ENCODE results near the gene ITCH. TPM values are rescaled to one million over a fixed set of nuclear protein-coding genes. Genes with fewer than 3 reads are reported as not detected.
"Not testable (repeated sequence)": the region's sequence is repeated elsewhere in the genome, so short reads cannot be mapped to it uniquely, and the experiment has no call there.

The ITCH gene
- total RNA-seq, 1 donor from 2014 or later: 42.7 TPM

DNA sequence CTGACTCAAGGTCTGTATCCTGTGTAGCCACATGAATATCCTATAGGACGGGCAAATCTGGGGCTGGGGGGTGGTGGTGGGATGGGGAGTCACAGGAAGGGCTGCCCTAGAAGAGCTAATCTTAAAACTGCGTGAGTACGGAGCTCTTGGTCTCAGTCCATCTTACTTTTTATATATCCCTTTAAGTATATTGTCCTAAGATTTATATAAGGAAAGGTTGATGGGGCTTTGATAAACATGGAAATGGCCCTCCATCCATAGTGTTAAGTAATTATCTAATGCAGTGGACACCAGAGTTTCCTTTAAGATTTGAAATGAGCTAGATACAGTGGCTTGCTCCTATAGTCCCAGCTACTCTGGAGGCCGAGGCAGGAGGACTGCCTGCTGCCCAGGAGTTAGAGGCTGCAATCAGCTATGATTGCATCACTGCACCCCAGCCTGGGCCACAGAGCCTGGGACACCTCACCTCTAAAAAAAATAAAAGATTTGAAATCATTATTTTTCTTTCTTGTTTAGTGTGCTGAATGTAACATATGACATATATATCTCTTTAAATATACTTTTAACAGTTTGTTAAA, 128.9 kb downstream of the ITCH start:
- DNase-seq (ENCODE audit: low read depth): no peak
- TF ChIP-seq, protein P1, sequence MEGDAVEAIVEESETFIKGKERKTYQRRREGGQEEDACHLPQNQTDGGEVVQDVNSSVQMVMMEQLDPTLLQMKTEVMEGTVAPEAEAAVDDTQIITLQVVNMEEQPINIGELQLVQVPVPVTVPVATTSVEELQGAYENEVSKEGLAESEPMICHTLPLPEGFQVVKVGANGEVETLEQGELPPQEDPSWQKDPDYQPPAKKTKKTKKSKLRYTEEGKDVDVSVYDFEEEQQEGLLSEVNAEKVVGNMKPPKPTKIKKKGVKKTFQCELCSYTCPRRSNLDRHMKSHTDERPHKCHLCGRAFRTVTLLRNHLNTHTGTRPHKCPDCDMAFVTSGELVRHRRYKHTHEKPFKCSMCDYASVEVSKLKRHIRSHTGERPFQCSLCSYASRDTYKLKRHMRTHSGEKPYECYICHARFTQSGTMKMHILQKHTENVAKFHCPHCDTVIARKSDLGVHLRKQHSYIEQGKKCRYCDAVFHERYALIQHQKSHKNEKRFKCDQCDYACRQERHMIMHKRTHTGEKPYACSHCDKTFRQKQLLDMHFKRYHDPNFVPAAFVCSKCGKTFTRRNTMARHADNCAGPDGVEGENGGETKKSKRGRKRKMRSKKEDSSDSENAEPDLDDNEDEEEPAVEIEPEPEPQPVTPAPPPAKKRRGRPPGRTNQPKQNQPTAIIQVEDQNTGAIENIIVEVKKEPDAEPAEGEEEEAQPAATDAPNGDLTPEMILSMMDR (conservative IDR thresholded peaks at IDR 0.05; ENCODE audit: low read depth, low read length): no peak

DNA sequence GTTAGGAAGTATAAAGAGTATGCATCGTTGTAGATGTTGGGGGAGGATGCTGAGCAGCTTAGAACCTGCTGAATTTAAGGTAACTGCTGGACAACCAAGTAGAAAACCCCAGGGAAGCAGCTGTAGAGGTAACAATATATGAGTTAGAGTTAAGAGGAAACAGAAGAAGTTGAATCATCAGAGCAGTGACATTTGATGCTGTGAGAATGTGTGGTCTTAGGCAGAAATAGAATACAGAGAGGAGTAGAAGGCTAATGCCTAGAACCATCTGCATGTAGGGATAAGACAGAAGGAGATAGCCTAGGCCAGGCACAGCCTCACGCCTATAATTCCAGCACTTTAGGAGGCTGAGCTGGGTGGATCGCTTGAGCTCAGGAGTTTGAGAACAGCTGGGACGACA, 130.6 kb downstream of the ITCH start:
- H3K4me3 ChIP-seq (ENCODE audit: low read depth, low read length): no peak overlapping the region
- TF ChIP-seq, protein P1 (conservative IDR thresholded peaks at IDR 0.05; ENCODE audit: low read depth, low read length): no peak
- DNase-seq (ENCODE audit: low read depth): no peak

More for the DNA sequence above, 128.9 kb downstream of the ITCH start:
- no peak overlapping the region for H3K4me3 ChIP-seq (ENCODE audit: low read depth, low read length)

DNA sequence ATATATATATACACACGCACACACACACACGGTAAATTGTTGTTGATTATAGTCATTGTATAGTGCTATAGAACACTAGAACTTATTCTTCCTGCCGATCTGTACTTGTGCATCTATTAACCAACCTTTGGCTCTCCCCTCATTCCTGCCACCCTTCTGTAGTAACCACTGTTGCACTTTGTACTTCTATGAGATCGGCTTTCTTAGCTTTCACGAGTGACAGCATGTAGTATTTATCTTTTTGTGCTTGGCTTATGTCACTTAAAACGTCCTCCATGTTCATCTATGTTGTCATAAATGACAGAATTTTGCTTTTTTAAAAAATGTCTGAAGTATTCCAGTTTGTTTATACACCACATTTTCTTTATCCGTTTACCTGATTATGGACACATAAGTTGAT, 132.2 kb downstream of the ITCH start:
- DNase-seq (ENCODE audit: low read depth): no peak
- TF ChIP-seq, protein P1 (conservative IDR thresholded peaks at IDR 0.05; ENCODE audit: low read depth, low read length): no peak
- H3K4me3 ChIP-seq (ENCODE audit: low read depth, low read length): no peak overlapping the region

DNA sequence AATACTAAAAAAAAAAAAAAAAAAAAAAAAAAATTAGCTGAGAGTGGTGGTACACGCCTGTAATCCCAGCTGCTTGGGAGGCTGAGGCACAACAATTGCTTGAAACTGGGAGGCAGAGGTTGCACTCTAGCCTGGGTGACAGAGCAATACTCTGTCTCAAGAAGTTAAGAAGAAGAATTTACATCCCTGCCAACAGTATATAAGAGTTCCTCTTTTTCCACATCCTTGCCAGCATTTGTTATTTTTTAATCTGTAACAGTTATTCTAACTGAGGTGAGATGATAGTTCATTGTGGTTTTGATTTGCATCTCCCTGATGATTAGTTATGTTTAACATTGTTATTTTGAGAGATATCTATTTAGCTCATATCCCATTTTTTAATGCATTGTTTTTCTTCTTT, 132.8 kb downstream of the ITCH start:
- no peak for DNase-seq (ENCODE audit: low read depth)
- H3K4me3 ChIP-seq (ENCODE audit: low read depth, low read length): no peak overlapping the region
- TF ChIP-seq, protein P1 (conservative IDR thresholded peaks at IDR 0.05; ENCODE audit: low read depth, low read length): no peak

DNA sequence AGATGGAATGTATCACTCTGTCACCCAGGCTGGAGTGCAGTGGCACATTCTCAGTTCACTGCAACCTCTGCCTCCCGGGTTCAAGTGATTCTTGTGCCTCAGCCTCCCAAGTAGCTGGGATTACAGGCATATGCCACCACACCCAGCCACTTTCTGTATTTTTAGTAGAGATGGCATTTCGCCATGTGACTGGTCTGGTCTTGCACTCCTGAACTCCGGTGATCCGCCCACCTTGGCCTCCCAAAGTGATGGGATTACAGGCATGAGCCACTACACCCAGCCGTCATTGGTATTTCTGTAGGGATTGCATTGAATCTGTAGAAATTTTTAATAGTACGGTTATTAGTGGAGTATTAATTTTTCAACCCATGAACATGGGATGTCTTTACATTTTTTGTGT, 134.5 kb downstream of the ITCH start:
- not testable (repeated sequence) for DNase-seq (ENCODE audit: low read depth); H3K4me3 ChIP-seq (ENCODE audit: low read depth, low read length)

DNA sequence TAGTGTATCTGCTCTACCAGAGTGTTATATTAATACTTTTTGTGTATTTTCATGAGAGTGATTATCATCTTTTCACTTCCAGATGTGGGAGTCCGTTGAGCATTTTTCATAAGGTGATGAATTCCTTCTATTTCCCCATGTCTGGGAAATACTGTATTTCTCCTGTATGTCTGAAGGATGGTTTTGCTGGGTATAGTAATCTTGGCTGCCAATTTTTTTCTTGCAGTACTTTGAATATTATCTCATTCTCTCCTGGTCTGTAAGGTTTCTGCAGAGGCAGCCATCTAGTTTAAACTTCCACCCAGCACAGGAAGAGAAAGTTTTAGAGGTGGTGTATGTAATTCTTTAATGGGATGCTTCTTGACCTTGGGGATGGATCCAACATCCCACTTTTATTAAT, 137.8 kb downstream of the ITCH start:
- no peak overlapping the region for H3K4me3 ChIP-seq (ENCODE audit: low read depth, low read length)
- TF ChIP-seq, protein P1 (conservative IDR thresholded peaks at IDR 0.05; ENCODE audit: low read depth, low read length): no peak
- no peak for DNase-seq (ENCODE audit: low read depth)

DNA sequence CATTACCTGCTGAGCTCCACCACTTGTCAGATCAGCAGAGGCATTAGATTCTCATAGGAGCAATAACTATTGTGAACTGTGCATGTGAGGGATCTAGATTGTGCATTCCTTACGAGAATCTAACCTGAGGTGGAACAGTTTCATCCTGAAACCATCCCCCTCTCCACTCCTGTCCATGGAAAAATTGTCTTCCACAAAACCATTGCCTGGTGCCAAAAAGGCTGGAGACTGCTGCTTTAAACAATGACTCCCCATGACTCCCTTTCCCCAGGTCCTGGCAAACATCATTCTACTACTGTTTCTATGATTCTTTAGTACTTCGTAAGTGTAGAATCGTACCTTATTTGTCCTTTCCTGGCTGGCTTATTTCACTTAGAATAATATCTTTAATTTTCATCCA, 143.4 kb downstream of the ITCH start:
- TF ChIP-seq, protein P1 (conservative IDR thresholded peaks at IDR 0.05; ENCODE audit: low read depth, low read length): no peak
- H3K4me3 ChIP-seq (ENCODE audit: low read depth, low read length): no peak overlapping the region
- no peak for DNase-seq (ENCODE audit: low read depth)
